ENCODE data around the gene TUBA1A.
A peak's percentile ranks its signal among the peaks of the same experiment; 100 is the strongest.

Gene TUBA1A

GRCh38 chr12:49188201-49188915 is 522 bp downstream of the TUBA1A start (continued):
- TF ChIP-seq ZNF391 (tag by site-specific recombination; IDR thresholded peaks at IDR 0.05; ENCODE audit: borderline replicate concordance, low read depth): 0 out of 2 replicates have a peak, but pooled peaks have one; percentile 3
- peak; percentile 98 for TF ChIP-seq ZFHX2 (tag by site-specific recombination; conservative IDR thresholded peaks at IDR 0.05)
- TF ChIP-seq ZNF398 (tag by site-specific recombination; IDR thresholded peaks at IDR 0.05): 0 out of 2 replicates have a peak, but pooled peaks have one; percentile 2
- TF ChIP-seq ZBTB8A (tag by site-specific recombination; IDR thresholded peaks at IDR 0.05): peak; percentile 65
- TF ChIP-seq ZBTB1 (tag by site-specific recombination; IDR thresholded peaks at IDR 0.05): no peak
- TF ChIP-seq ZSCAN4 (tag by site-specific recombination; IDR thresholded peaks at IDR 0.05): peak; percentile 47; the same call in 1 of the 2 replicates
- TF ChIP-seq, protein P1, sequence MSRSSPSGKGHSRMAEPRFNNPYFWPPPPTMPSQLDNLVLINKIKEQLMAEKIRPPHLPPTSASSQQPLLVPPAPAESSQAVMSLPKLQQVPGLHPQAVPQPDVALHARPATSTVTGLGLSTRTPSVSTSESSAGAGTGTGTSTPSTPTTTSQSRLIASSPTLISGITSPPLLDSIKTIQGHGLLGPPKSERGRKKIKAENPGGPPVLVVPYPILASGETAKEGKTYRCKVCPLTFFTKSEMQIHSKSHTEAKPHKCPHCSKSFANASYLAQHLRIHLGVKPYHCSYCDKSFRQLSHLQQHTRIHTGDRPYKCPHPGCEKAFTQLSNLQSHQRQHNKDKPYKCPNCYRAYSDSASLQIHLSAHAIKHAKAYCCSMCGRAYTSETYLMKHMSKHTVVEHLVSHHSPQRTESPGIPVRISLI (tag by site-specific recombination; IDR thresholded peaks at IDR 0.05): 0 out of 2 replicates have a peak, but pooled peaks have one; percentile 84
- no peak for TF ChIP-seq ZNF585B (tag by site-specific recombination; IDR thresholded peaks at IDR 0.05)
- no peak for TF ChIP-seq ZSCAN23 (tag by site-specific recombination; IDR thresholded peaks at IDR 0.05)
- no peak; the same call in 1 of the 2 replicates for TF ChIP-seq GLIS2 (tag by site-specific recombination; IDR thresholded peaks at IDR 0.05)
- no peak for TF ChIP-seq ZNF174 (tag by site-specific recombination; IDR thresholded peaks at IDR 0.05)
- no peak for TF ChIP-seq ZNF169 (tag by site-specific recombination; IDR thresholded peaks at IDR 0.05)
- TF ChIP-seq ZNF792 (tag by site-specific recombination; IDR thresholded peaks at IDR 0.05): no peak
- TF ChIP-seq ZNF26 (tag by site-specific recombination; IDR thresholded peaks at IDR 0.05): no peak
- TF ChIP-seq IKZF3 (tag by site-specific recombination; IDR thresholded peaks at IDR 0.05): peak; percentile 60
- TF ChIP-seq ZBTB6 (tag by site-specific recombination; IDR thresholded peaks at IDR 0.05): peak; percentile 82; the same call in 1 of the 2 replicates
- no peak for TF ChIP-seq ZNF843 (tag by site-specific recombination; IDR thresholded peaks at IDR 0.05)
- no peak for TF ChIP-seq WT1 (tag by site-specific recombination; IDR thresholded peaks at IDR 0.05)
- TF ChIP-seq ZNF350 (tag by site-specific recombination; IDR thresholded peaks at IDR 0.05): no peak
- TF ChIP-seq, protein P2, sequence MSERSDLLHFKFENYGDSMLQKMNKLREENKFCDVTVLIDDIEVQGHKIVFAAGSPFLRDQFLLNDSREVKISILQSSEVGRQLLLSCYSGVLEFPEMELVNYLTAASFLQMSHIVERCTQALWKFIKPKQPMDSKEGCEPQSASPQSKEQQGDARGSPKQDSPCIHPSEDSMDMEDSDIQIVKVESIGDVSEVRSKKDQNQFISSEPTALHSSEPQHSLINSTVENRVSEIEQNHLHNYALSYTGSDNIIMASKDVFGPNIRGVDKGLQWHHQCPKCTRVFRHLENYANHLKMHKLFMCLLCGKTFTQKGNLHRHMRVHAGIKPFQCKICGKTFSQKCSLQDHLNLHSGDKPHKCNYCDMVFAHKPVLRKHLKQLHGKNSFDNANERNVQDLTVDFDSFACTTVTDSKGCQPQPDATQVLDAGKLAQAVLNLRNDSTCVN (tag by site-specific recombination; optimal IDR thresholded peaks at IDR 0.05): peak; percentile 53
- no peak for TF ChIP-seq ZNF664 (tag by site-specific recombination; IDR thresholded peaks at IDR 0.05)
- TF ChIP-seq EGR2 (tag by site-specific recombination; IDR thresholded peaks at IDR 0.05; ENCODE audit: low read depth): peak; percentile 96
- 0 out of 2 replicates have a peak, but pooled peaks have one; percentile 16 for TF ChIP-seq ZNF18 (tag by site-specific recombination; IDR thresholded peaks at IDR 0.05)
- 0 out of 2 replicates have a peak, but pooled peaks have one; percentile 56 for TF ChIP-seq KLF9 (tag by site-specific recombination; IDR thresholded peaks at IDR 0.05; ENCODE audit: low read depth)
- TF ChIP-seq YY1 (tag by site-specific recombination; IDR thresholded peaks at IDR 0.05): peak; percentile 33; the same call in 1 of the 2 replicates
- TF ChIP-seq ZNF10 (tag by site-specific recombination; IDR thresholded peaks at IDR 0.05): no peak
- TF ChIP-seq, protein P3, sequence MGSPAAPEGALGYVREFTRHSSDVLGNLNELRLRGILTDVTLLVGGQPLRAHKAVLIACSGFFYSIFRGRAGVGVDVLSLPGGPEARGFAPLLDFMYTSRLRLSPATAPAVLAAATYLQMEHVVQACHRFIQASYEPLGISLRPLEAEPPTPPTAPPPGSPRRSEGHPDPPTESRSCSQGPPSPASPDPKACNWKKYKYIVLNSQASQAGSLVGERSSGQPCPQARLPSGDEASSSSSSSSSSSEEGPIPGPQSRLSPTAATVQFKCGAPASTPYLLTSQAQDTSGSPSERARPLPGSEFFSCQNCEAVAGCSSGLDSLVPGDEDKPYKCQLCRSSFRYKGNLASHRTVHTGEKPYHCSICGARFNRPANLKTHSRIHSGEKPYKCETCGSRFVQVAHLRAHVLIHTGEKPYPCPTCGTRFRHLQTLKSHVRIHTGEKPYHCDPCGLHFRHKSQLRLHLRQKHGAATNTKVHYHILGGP (tag by site-specific recombination; IDR thresholded peaks at IDR 0.05): no peak
- TF ChIP-seq ZNF157 (tag by site-specific recombination; IDR thresholded peaks at IDR 0.05): no peak
- 0 out of 2 replicates have a peak, but pooled peaks have one; percentile 52 for TF ChIP-seq ZBTB7A (tag by site-specific recombination; IDR thresholded peaks at IDR 0.05; ENCODE audit: low read depth)
